Measurements from ENCODE around the gene MEMO1. TPM values are rescaled to one million over a fixed set of nuclear protein-coding genes. Genes with fewer than 3 reads are reported as not detected.
A peak's percentile ranks its signal among the peaks of the same experiment; 100 is the strongest.
"Not testable (repeated sequence)": the region's sequence is repeated elsewhere in the genome, so short reads cannot be mapped to it uniquely, and the experiment has no call there.

The MEMO1 gene
- total RNA-seq (2021; fragmentation: NEBNext Ultra II Directional; extraction: Animal tissue kit (Norgen Biotek cat#: 25700)), result 10 to 100 TPM; 43.6 to 61.3 (median 55.1) TPM
- long read RNA-seq, full-length matches to known transcripts, result 51 of 68 reads
- long read RNA-seq, partial matches to known transcripts, result 3 of 68 reads
- long read RNA-seq, other reads (novel, unspliced or antisense), result 14 of 68 reads

GRCh38 chr2:32010670-32011484 is at the start of gene MEMO1:
Gene MEMO1 (minus strand): TSS chr2:32011008. CDS start chr2:32010247, 761 bp downstream.
- Mint-ChIP-seq H3K27ac (peak within 1 kb of the TSS; percentile 85), H3K27me3 (ENCODE audit: insufficient read depth) (no peaks in the 10 kb centered on the region), H3K4me1 (ENCODE audit: low read depth) (peaks cover 43% of the 10 kb centered on the region), H3K9me3 (no peaks in the 10 kb centered on the region), H3K36me3 (ENCODE audit: low read depth) (no peaks in the 10 kb centered on the region), H3K4me3 (peak within 1 kb of the TSS; percentile 87)
- no peak for TF ChIP-seq CTCF (IDR thresholded peaks at IDR 0.05)
- peak; percentile 92 for DNase-seq

GRCh38 chr2:32060266-32060665 is 49.5 kb upstream of the MEMO1 start:
- H3K36me3 Mint-ChIP-seq (ENCODE audit: low read depth), result peaks cover 6% of the 10 kb centered on the region
- peaks cover 6% of the 10 kb centered on the region; the same call in 1 of the 2 replicates for H3K9me3 Mint-ChIP-seq
- DNase-seq, result no peak
- no peak overlapping the region for H3K4me3 Mint-ChIP-seq
- H3K27me3 Mint-ChIP-seq (ENCODE audit: insufficient read depth), result no peaks in the 10 kb centered on the region; the same call in 1 of the 2 replicates
- no peak overlapping the region for H3K27ac Mint-ChIP-seq
- TF ChIP-seq CTCF (IDR thresholded peaks at IDR 0.05), result no peak
- peaks cover 20% of the 10 kb centered on the region for H3K4me1 Mint-ChIP-seq (ENCODE audit: low read depth)

- Mint-ChIP-seq H3K4me3 (no peak overlapping the region), H3K27me3 (ENCODE audit: insufficient read depth) (no peaks in the 10 kb centered on the region; the same call in 1 of the 2 replicates), H3K27ac (no peak overlapping the region), H3K4me1 (ENCODE audit: low read depth) (peaks cover 19% of the 10 kb centered on the region), H3K36me3 (ENCODE audit: low read depth) (peaks cover 6% of the 10 kb centered on the region), H3K9me3 (peaks cover 6% of the 10 kb centered on the region; the same call in 1 of the 2 replicates)
- DNase-seq, result peak; percentile 29
- no peak for TF ChIP-seq CTCF (IDR thresholded peaks at IDR 0.05)
These were observed 47.3 kb upstream of the MEMO1 start for GRCh38 chr2:32058130-32058529.

GRCh38 chr2:32054583-32054982 is 43.8 kb upstream of the MEMO1 start:
- H3K36me3 Mint-ChIP-seq (ENCODE audit: low read depth); H3K4me3 Mint-ChIP-seq; H3K27me3 Mint-ChIP-seq (ENCODE audit: insufficient read depth); H3K4me1 Mint-ChIP-seq (ENCODE audit: low read depth); H3K9me3 Mint-ChIP-seq; H3K27ac Mint-ChIP-seq; DNase-seq: not testable (repeated sequence)

- Mint-ChIP-seq H3K4me3 (no peak overlapping the region), H3K9me3 (no peaks in the 10 kb centered on the region), H3K27me3 (ENCODE audit: insufficient read depth) (0 out of 2 replicates have a peak, but pooled peaks cover 2% of the 10 kb centered on the region), H3K27ac (no peak overlapping the region), H3K36me3 (ENCODE audit: low read depth) (no peaks in the 10 kb centered on the region), H3K4me1 (ENCODE audit: low read depth) (no peaks in the 10 kb centered on the region)
- no peak for TF ChIP-seq CTCF (IDR thresholded peaks at IDR 0.05)
- no peak for DNase-seq
These were observed 41.1 kb upstream of the MEMO1 start for GRCh38 chr2:32051836-32052439.

GRCh38 chr2:32043561-32043960 is 32.8 kb upstream of the MEMO1 start:
- Mint-ChIP-seq H3K9me3 (no peaks in the 10 kb centered on the region), H3K27ac (no peak overlapping the region), H3K27me3 (ENCODE audit: insufficient read depth) (peaks cover 3% of the 10 kb centered on the region; the same call in 1 of the 2 replicates), H3K36me3 (ENCODE audit: low read depth) (no peaks in the 10 kb centered on the region), H3K4me1 (ENCODE audit: low read depth) (peaks cover 16% of the 10 kb centered on the region), H3K4me3 (no peak overlapping the region)
- TF ChIP-seq CTCF (IDR thresholded peaks at IDR 0.05), result no peak
- no peak for DNase-seq
